ENCODE measurements around the gene FRG2B.
"Not testable (repeated sequence)": the region's sequence is repeated elsewhere in the genome, so short reads cannot be mapped to it uniquely, and the experiment has no call there.

FRG2B gene

DNA sequence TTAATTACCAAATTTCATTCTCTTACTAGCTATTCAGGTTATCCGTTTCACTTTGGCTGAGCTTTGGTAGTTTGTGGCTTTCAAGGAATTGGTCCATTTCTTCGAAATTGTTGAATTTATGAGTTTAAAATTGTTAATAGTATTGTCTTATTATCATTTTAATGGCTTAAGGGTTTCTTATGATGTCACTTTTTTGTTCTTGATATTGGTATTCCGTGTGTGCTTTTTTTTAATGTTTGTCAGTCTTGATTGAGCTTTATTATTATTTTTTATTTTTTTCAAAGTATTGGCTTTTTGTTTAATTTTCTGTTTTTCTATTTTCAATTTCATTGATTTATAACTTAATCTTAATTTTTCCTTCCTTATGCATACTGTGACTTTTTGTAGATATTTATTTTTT, 25.9 kb downstream of the FRG2B start:
- in situ Hi-C loops (cut with HindIII; ENCODE audit: low sequenced_read_pairs): no loop called here

DNA sequence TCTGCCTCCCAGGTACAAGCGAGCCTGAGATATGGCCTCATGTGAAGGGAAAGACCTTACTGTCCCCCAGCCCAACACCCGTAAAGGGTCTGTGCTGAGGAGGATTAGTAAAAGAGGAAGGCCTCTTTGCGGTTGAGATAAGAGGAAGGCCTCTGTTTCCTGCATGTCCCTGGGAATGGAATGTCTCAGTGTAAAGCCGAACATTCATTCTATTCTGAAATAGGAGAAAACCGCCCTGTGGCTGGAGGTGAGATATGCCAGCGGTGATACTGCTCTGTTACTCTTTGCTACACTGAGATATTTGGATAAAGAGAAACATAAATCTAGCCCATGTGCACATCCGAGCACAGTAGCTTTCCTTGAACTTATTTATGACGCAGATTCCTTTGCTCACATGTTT, 26.7 kb downstream of the FRG2B start:
- in situ Hi-C loops (cut with HindIII; ENCODE audit: low sequenced_read_pairs): not testable (repeated sequence)

DNA sequence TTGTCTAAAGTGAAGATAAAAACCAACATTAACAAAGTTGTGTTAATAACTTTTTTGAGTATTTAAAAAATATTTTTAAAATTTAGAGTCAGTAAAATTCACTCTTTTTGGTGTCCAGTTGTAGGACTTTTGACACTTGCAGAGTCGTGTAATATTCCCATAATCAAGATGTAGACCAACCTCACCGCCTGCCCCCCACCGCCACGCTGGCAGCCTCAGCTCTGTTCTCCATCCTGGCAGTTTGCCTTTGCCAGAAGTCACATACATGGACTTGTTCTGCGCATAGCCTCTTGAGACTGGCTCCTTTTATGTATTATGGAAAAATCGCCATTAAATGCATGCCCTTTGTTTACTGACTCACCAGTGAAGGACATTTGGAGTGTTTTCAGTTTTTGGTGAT, 33.9 kb downstream of the FRG2B start:
- in situ Hi-C loops (cut with HindIII; ENCODE audit: low sequenced_read_pairs): no loop called here

DNA sequence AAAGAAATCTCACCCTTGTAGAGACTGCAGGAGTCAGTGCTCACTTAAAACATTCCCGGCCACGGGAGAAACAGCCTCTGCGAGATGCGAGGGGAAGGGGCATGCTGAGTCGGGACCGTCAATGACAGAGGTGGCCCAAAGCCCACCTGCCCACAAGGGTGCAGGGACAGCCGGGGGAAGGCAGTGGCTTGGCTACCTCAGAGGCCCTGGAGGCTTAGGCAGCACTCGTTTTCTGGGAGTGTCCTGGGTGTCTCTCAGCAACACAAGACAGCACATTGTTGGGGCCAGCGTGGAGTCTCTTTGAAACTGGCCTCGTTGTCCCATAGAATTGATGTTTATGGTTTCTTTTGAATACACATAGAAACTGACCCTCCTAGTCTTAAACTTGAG, 35.6 kb downstream of the FRG2B start:
- in situ Hi-C loops (cut with HindIII; ENCODE audit: low sequenced_read_pairs): no loop called here

DNA sequence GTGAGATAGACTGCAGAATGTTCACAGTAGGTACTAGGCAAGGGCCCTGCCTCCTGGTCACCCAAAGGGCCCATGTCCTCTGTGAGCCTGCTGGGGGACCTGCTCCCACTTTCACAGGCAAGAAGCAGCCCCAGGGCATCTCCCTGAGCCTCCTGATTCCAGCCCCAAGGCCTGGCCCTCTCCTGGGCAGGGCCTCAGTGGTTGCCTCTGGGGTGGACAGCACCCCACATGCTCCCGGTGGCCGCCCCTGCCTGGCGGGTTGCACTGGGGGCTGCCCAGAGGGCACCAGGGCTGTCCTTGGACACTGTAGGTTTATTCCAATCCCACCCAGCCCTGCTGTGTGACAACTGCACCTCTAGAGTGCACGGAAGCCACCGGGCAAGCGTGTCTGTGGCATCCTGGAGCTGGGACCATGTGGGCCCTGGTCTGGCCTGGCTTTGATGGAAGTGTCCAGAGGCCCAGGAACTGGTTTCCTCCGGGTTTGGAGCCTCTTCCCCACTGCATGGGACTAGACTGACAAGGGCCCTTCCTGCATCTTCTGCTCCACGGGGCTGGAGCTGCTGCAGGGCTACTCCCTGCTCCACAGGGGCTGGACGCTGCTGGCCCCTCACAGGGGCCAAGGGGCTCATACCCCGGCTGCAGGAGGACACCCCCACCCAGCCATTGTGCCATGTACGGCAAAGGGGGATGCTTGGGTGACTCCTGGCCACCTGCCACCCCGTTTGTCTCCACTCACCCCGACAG, 36.2 kb downstream of the FRG2B start:
- in situ Hi-C loops (cut with HindIII; ENCODE audit: low sequenced_read_pairs): no loop called here

DNA sequence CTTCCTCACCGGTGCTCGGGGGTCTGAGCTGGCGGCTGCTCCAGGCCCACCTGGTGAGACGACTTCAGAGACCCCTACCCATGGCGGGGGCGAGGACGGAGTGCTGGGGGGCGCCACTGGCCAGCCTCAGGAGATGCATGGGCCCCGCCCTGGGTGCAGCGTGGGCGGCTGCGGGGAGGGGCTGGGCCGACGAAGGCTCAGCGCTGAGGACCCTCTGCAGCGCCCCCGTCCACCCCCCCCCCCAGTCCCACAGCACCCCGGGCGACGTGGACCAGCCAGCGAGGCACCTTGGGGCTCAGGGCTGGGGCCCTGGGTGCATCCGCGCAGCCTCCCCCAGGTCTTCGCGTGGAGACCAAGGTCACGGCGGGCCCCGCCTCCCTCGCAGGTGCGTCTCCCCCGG, 49.6 kb downstream of the FRG2B start:
- in situ Hi-C loops (cut with HindIII; ENCODE audit: low sequenced_read_pairs): not testable (repeated sequence)

Data from DLD1 (cell line).